Pancreas (tissue), 10 donors: ENCODE data around the gene DYNLRB2. TPM values are rescaled to one million over a fixed set of nuclear protein-coding genes. Genes with fewer than 3 reads are reported as not detected.

Experiments used
- ATAC-seq, 4 donors: fragments of 200-7000 bp; cut with Tn5 transposase; one replicate each; pipeline versions ENCODE4 v1.8.0 to v1.9.1; 2020; ENCODE audit warnings: mild to moderate bottlenecking in 4 of 4, moderate library complexity in 4 of 4
- DNase-seq, 6 donors: peaks; one replicate each; pipeline ENCODE4 v3.0.0-alpha.2; 2020
- FAIRE-seq: peaks from 2 replicates; lab custom pipeline; 2012; peaks lifted over from hg19 to GRCh38; lab: Jason Lieb, UNC
- H3K27ac ChIP-seq, 4 donors: fragments of 200-600 bp; sonication (generic); 1 replicate in 3 of 4; 2 replicates in 1 of 4; pipeline versions ENCODE4 v1.5.0 to v1.8.0; 2020
- H3K27me3 ChIP-seq, 4 donors: fragments of 200-600 bp; one replicate each; pipeline ENCODE4 v1.8.0; 2021
- H3K36me3 ChIP-seq, 3 donors: fragments of 200-600 bp; sonication (generic) in 1 of 3; one replicate each; pipeline versions ENCODE4 v1.5.0 to v1.8.0; 2020 to 2021
- H3K4me1 ChIP-seq, 3 donors: fragments of 200-600 bp; one replicate each; pipeline ENCODE4 v1.8.0; 2021
- H3K4me3 ChIP-seq, 4 donors: fragments of 200-600 bp; sonication (generic) in 2 of 4; one replicate each; pipeline versions ENCODE4 v1.5.0 to v1.8.0; 2020 to 2021
- H3K9me3 ChIP-seq, 4 donors: fragments of 200-600 bp; one replicate each; pipeline ENCODE4 v1.8.0; 2021
- WGBS, 2 donors: extraction: QIAGEN DNeasy Blood & Tissue Kit; methylation state at CpG; one replicate each; pipeline ENCODE4 v1.1.7; 2013; 5-methylcytosine and 5-hydroxymethylcytosine counted together
- intact Hi-C, 3 donors: fragments of 100-400 bp; cut with DNase I; formaldehyde crosslinking; loops; one replicate each; pipeline versions ENCODE4 v1.11.1 to v1.14.2; 2022
- polyA plus RNA-seq, 2 donors: library from polyadenylated mRNA; stranded (reverse); fragments of 200-250 nt; gene quantifications; one replicate each; pipeline ENCODE4 v1.2.3, GENCODE V29; 2013
- total RNA-seq, 6 donors: library from RNA; stranded (reverse); fragmentation: NEBNext Ultra II Directional in 4 of 6; extraction: Animal tissue kit (Norgen Biotek cat#: 25700) in 4 of 6; gene quantifications; one replicate each; pipeline versions ENCODE4 v1.2.1 to v1.2.4, GENCODE V29; 2021 to 2023
- TF ChIP-seq, protein P1 (sequence below), 4 donors: fragments of 200-600 bp; sonication (generic) in 3 of 4; IDR thresholded peaks; one replicate each; pipeline versions ENCODE4 v1.5.0 to v1.8.0; 2021; ENCODE audit warnings: antibody characterized with exemption in 4 of 4
- donor health status: healthy with polysubstance abuse.
- donor health status: DM: no; HTN: no; CAD: no; lungs with moderate emphysema.
- donor health status: DM: no; HTN: no; CAD: no.
- donor health status: control.
- donor health status: control.
- donor health status: Bipolar disorder and iron deficiency.
- donor health status: DM: yes; HTN: yes; CAD: no.
- donor health status: DM: no; HTN: no; CAD: no.
- donor health status: DM: no; HTN: no; CAD: no.
- donor health status: DM: yes; HTN: yes; CAD: no.

The DYNLRB2 gene
- total and polyA plus RNA-seq, 8 donors = 0.35 to 5.5 (median 1.0) TPM; not detected in 2

DNA sequence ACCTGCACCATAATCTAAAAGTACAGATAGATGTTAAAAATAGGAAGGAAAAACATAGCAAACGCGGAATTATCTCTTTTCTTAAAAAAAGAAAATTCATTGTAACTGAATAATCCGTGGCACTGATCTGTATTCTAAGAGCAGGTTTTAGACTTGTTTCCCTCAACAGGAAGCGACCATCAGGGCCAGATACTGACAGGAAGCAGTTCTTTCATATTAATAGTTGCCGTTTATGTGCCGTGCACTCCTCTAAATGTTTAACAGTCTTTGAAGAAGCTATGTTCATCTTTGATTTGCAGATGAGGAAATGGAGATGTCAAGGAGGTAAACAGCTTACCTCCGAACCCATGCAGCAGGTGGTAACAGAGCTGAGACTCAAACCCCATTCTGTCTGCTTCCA, 23.6 kb downstream of the DYNLRB2 start:
- 55 to 69% methylated on average over 7 of the region's 7 CpGs for WGBS, 2 donors
- ATAC-seq = no peak
- no peaks in the 10 kb centered on the region for H3K27me3 ChIP-seq
- no peak for FAIRE-seq
- no peaks in the 10 kb centered on the region for H3K36me3 ChIP-seq
- no peaks in the 10 kb centered on the region for H3K4me1 ChIP-seq
- no peak for DNase-seq
- H3K9me3 ChIP-seq = no peaks in the 10 kb centered on the region
- H3K4me3 ChIP-seq = no peak overlapping the region
- TF ChIP-seq, protein P1, sequence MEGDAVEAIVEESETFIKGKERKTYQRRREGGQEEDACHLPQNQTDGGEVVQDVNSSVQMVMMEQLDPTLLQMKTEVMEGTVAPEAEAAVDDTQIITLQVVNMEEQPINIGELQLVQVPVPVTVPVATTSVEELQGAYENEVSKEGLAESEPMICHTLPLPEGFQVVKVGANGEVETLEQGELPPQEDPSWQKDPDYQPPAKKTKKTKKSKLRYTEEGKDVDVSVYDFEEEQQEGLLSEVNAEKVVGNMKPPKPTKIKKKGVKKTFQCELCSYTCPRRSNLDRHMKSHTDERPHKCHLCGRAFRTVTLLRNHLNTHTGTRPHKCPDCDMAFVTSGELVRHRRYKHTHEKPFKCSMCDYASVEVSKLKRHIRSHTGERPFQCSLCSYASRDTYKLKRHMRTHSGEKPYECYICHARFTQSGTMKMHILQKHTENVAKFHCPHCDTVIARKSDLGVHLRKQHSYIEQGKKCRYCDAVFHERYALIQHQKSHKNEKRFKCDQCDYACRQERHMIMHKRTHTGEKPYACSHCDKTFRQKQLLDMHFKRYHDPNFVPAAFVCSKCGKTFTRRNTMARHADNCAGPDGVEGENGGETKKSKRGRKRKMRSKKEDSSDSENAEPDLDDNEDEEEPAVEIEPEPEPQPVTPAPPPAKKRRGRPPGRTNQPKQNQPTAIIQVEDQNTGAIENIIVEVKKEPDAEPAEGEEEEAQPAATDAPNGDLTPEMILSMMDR (IDR thresholded peaks at IDR 0.05) = no peak
- intact Hi-C loops = no loop called here
- H3K27ac ChIP-seq = no peak overlapping the region

DNA sequence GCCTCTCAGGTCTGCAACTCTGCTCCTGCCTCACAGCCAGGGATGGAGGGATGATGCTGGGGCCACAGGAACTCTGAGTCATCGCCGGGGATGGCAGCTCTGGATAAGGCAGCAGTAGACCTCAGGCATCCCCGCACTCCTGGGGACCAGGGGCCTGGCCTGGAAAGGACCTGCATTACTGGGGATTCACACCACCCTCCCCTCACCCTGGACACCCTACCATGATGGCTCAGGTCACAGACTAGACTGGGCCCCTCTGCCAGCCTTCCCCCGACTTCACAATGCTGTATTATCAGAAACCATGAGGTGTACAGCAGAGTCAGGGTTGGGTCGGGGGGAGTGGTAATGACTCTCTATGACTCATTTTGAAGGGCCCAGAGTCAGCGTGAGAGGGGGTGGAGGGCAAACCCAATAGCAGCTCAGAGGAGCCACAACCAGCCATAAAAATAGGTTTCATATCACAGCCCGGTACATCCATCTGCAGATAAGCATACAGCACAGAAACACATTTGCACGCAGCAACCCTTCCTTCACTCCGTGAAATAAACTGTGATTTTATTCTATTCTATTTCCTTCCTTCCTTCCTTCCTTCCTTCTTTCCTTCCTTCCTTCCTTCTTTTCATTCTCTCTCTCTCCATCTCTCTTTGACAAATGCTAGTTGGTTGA, 28.8 kb downstream of the DYNLRB2 start:
- Histone ChIP-seq H3K4me1 (no peaks in the 10 kb centered on the region), H3K4me3 (no peak overlapping the region), H3K27ac (no peak overlapping the region), H3K9me3 (no peaks in the 10 kb centered on the region), H3K36me3 (no peaks in the 10 kb centered on the region), H3K27me3 (no peaks in the 10 kb centered on the region)
- DNase-seq = no peak
- intact Hi-C loops = no loop called here
- ATAC-seq = no peak
- WGBS, 2 donors = 72 to 81% methylated on average over 9 of the region's 9 CpGs
- TF ChIP-seq, protein P1 (IDR thresholded peaks at IDR 0.05) = no peak
- no peak for FAIRE-seq

DNA sequence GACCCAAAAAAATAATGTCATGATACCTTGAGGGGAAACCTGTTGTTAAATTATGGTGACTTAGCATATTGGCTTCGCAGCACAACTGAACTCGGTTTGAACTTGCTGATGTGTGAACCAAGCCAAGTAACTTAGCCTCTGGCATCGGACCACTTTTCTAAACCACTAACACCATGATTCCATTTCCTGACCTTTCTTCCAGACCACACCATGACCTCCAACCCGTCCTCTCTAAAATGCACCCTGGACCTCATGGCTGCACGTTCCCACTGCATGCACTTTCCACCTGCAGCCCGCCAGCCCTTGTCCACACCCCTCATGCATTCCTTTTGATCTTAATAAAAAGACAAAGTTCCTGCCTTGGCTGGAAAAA, 29.3 kb downstream of the DYNLRB2 start:
- no peaks in the 10 kb centered on the region for H3K4me1 ChIP-seq
- DNase-seq (no peak), FAIRE-seq (no peak), ATAC-seq (no peak)
- no peaks in the 10 kb centered on the region for H3K27me3 ChIP-seq
- H3K36me3 ChIP-seq = no peaks in the 10 kb centered on the region
- no peaks in the 10 kb centered on the region for H3K9me3 ChIP-seq
- no peak overlapping the region for H3K27ac ChIP-seq
- no peak overlapping the region for H3K4me3 ChIP-seq
- WGBS, 2 donors = 60 to 61% methylated on average over 6 of the region's 6 CpGs
- TF ChIP-seq, protein P1 (IDR thresholded peaks at IDR 0.05) = no peak
- intact Hi-C loops = no loop called here

DNA sequence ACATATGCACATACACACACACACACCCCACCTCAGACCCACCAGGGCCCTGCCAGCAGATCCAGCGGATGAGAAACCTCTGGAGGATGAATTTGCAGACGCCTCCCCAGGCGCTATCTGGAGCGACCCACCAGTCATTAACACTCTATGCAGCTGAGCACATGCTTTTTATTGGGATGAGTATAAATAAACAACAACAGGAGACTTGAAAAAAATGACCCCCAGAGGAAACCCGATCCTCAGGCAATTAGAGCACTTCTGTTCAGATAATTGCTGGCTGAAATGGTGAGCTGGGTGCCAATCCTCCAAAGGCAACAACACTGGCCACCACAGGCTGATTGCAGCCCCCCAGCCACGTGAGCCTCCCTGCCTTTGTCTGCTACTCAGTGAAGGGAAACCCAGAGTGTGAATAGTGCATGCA, 32.9 kb downstream of the DYNLRB2 start:
- ATAC-seq (no peak), DNase-seq (no peak), FAIRE-seq (no peak)
- WGBS, 2 donors = 76 to 90% methylated on average over 6 of the region's 6 CpGs
- H3K36me3 ChIP-seq = no peaks in the 10 kb centered on the region
- H3K9me3 ChIP-seq = no peaks in the 10 kb centered on the region
- no peaks in the 10 kb centered on the region for H3K27me3 ChIP-seq
- intact Hi-C loops = no loop called here
- H3K4me3 ChIP-seq = no peak overlapping the region
- peaks cover 0 to 5% (median 2%) of the 10 kb centered on the region in 3 donors for H3K4me1 ChIP-seq
- TF ChIP-seq, protein P1 (IDR thresholded peaks at IDR 0.05) = no peak
- H3K27ac ChIP-seq = no peak overlapping the region

DNA sequence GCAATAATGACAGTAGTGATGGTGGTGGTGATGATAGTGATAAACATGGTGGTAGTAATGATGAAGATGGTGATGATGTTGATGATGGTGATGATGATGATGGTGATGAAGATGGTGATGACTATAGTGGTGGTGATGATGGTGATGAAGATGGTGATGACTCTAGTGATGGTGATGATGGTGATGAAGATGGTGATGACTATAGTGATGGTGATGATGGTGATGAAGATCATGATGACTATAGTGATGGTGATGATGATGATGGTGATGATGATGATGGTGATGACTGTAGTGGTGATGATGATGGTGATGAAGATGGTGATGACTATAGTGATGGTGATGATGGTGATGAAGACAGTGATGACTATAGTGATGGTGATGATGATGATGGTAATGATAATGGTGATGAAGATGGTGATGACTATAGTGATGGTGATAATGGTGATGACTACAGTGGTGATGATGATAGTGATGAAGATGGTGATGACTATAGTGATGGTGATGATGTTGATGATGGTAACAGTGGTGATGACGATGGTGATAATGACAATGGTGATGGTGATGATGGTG, 35.6 kb downstream of the DYNLRB2 start:
- ATAC-seq (no peak), DNase-seq (no peak), FAIRE-seq (no peak)
- H3K36me3 ChIP-seq = no peaks in the 10 kb centered on the region
- H3K4me3 ChIP-seq = no peak overlapping the region
- peaks cover 0 to 5% (median 2%) of the 10 kb centered on the region in 3 donors for H3K4me1 ChIP-seq
- no peak overlapping the region for H3K27ac ChIP-seq
- no peaks in the 10 kb centered on the region for H3K9me3 ChIP-seq
- TF ChIP-seq, protein P1 (IDR thresholded peaks at IDR 0.05) = no peak
- WGBS, 2 donors = 82 to 87% methylated on average over 1 of the region's 1 CpG
- intact Hi-C loops = no loop called here
- no peaks in the 10 kb centered on the region for H3K27me3 ChIP-seq
